Transverse colon (tissue), 4 donors: ENCODE measurements around the gene CCDC38. TPM values are rescaled to one million over a fixed set of nuclear protein-coding genes. Genes with fewer than 3 reads are reported as not detected.

Source experiments
- DNase-seq: peaks from one replicate; pipeline ENCODE4 v3.0.0-alpha.2; 2019
- H3K27ac ChIP-seq, 4 donors: fragments of 200-600 bp; sonication (generic); 2 replicates each; pipeline ENCODE4 v1.5.1; 2016 to 2018; ENCODE audit warnings: inconsistent platforms in 4 of 4
- H3K27me3 ChIP-seq: fragments of 200-600 bp; sonication (generic); 2 replicates; pipeline ENCODE4 v1.5.1; 2017; ENCODE audit warnings: inconsistent platforms
- H3K36me3 ChIP-seq, 4 donors: fragments of 200-600 bp; sonication (generic); 2 replicates each; pipeline ENCODE4 v1.5.1; 2017 to 2019; ENCODE audit warnings: inconsistent platforms in 4 of 4
- H3K4me1 ChIP-seq, 4 donors: fragments of 200-600 bp; sonication (generic); 2 replicates each; pipeline ENCODE4 v1.5.1; 2017 to 2020; ENCODE audit warnings: inconsistent platforms in 4 of 4
- H3K4me3 ChIP-seq, 4 donors: fragments of 200-600 bp; sonication (generic); 1 replicate in 1 of 4; 2 replicates in 3 of 4; pipeline versions ENCODE4 v1.5.1 to v1.6.1; 2017 to 2019; ENCODE audit warnings: inconsistent platforms in 4 of 4
- H3K9me3 ChIP-seq, 2 donors: fragments of 200-600 bp; sonication (generic); 2 replicates each; pipeline ENCODE4 v1.5.1; 2017 to 2019; ENCODE audit warnings: inconsistent platforms in 2 of 2
- EP300 ChIP-seq: sonication (generic); formaldehyde crosslinking; IDR thresholded peaks from one replicate; pipeline ENCODE4 v1.6.1; 2017; ENCODE audit warnings: antibody characterized with exemption, low read depth
- POLR2A ChIP-seq: fragments of 450-650 bp; IDR thresholded peaks from one replicate; pipeline ENCODE4 v1.6.1; 2016; ENCODE audit warnings: antibody characterized with exemption, mild to moderate bottlenecking, moderate library complexity
- POLR2AphosphoS5 ChIP-seq, 3 donors: sonication (generic); formaldehyde crosslinking; IDR thresholded peaks; one replicate each; pipeline ENCODE4 v1.6.1; 2016; ENCODE audit warnings: antibody characterized with exemption in 3 of 3
- WGBS, 2 donors: methylation state at CpG; one replicate each; pipeline ENCODE4 v1.1.5; 2018; ENCODE audit warnings: low coverage in 1 of 2; 5-methylcytosine and 5-hydroxymethylcytosine counted together
- in situ Hi-C, 4 donors: fragments of 200-750 bp; cut with MboI; loops; one replicate each; pipeline versions ENCODE4 v1.15.0 to v1.15.1; 2017; ENCODE audit warnings: low sequenced_read_pairs in 3 of 4, low pct_ligation_motif_present in 1 of 4, low pct_unique_long_range_greater_than_20kb in 1 of 4
- intact Hi-C: fragments of 100-400 bp; cut with DNase I; formaldehyde crosslinking; loops from one replicate; pipeline ENCODE4 v1.15.1; 2023; ENCODE audit warnings: low total_unique reads
- total RNA-seq, 4 donors: library from RNA; depleted of rRNA; stranded (reverse); fragments of >200 nt; gene quantifications; one replicate each; pipeline ENCODE4 v1.1.0, GENCODE V29; 2016
- TF ChIP-seq, protein P1 (sequence below), 5 experiments: fragments of 200-600 bp in 3 of 5; fragments of 450-650 bp in 2 of 5; sonication (generic) in 3 of 5; IDR thresholded peaks; 1 replicate in 2 of 5; 2 replicates in 3 of 5; pipeline ENCODE4 v1.5.1; 2016 to 2017; ENCODE audit warnings: antibody characterized with exemption in 5 of 5, inconsistent platforms in 3 of 5, mild to moderate bottlenecking in 2 of 5, moderate library complexity in 1 of 5

The CCDC38 gene
- total RNA-seq, 4 donors from 2014 or later = not detected

DNA sequence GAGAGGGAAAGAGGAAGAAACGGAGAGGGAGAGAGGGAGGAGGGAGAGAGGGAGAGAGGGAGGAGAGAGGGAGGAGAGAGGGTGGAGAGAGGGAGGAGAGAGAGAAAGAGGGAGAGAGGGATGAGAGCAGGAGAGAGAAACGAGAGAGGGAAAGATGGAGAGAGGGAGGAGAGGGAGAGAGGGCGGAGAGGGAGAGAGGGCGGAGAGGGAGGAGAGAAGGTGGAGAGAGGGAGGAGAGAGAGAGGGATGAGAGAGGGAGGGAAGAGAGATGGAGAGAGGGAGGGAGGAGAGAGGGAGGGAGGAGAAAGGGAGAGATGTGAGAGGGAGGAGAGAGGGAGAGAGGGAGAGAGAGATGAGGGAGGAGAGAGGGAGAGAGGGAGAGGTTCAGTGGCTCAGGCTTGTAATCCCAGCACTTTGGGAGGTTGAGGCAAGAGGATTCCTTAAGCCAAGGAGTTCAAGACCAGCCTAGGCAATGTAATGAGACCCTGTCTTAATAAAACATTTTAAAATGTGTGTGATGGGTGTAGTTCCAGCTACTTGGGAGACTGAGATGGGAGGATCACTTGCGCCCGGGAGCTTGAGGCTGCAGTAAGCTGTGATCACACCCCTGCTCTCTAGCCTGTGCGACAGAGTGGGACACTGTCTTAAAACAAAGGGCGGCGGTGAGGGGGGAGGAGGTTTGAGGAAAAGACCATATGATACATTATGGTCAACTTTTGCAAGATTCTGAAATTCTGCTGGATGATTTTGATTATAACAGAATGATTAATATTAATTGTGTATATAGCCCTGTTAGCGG is 105.0 kb downstream of the CCDC38 start:
- TF ChIP-seq, protein P1, sequence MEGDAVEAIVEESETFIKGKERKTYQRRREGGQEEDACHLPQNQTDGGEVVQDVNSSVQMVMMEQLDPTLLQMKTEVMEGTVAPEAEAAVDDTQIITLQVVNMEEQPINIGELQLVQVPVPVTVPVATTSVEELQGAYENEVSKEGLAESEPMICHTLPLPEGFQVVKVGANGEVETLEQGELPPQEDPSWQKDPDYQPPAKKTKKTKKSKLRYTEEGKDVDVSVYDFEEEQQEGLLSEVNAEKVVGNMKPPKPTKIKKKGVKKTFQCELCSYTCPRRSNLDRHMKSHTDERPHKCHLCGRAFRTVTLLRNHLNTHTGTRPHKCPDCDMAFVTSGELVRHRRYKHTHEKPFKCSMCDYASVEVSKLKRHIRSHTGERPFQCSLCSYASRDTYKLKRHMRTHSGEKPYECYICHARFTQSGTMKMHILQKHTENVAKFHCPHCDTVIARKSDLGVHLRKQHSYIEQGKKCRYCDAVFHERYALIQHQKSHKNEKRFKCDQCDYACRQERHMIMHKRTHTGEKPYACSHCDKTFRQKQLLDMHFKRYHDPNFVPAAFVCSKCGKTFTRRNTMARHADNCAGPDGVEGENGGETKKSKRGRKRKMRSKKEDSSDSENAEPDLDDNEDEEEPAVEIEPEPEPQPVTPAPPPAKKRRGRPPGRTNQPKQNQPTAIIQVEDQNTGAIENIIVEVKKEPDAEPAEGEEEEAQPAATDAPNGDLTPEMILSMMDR (IDR thresholded peaks at IDR 0.05) = no peak
- TF ChIP-seq POLR2A = no peak
- TF ChIP-seq EP300 = no peak
- TF ChIP-seq POLR2AphosphoS5 (IDR thresholded peaks at IDR 0.05) = no peak
- Histone ChIP-seq H3K36me3 (no peaks in the 10 kb centered on the region), H3K27me3 (no peaks in the 10 kb centered on the region), H3K27ac (no peak overlapping the region), H3K4me3 (no peak overlapping the region), H3K4me1 (peaks cover 7 to 22% (median 18%) of the 10 kb centered on the region in 4 donors), H3K9me3 (no peaks in the 10 kb centered on the region)
- in situ Hi-C loops = no loop called here
- intact Hi-C loops = no loop called here
- no peak for DNase-seq
- 23 to 37% methylated on average over 4 to 10 of the region's 10 CpGs for WGBS, 2 donors

DNA sequence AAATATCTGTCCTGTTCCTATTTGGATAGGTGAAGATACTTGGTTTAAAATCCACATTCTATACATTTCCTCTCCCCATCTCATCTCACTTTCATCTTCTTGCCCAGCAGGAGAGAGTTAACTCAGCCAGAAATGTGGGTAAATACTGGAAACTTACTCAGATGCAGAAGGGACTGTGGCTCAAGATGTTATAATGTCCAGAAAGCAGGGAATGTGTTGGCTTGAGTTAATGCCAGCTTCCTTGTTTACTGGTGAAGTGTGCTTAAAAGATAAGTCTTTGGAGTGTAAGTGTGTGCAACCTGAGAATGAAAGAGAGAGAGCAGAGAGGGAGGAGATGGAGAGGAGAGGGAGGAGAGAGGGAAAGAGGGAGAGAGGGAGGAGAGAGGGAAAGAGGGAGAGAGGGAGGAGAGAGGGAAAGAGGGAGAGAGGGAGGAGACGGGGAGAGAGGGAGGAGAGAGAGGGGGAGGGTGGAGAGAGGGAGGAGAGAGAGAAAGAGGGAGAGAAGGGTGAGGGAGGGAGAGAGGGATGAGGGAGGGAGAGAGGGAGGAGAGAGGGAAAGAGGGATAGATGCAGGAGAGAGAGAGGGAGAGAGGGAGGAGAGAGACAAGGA is 105.7 kb downstream of the CCDC38 start:
- intact Hi-C loops (no loop called here), in situ Hi-C loops (no loop called here)
- no peak overlapping the region for H3K4me3 ChIP-seq
- peaks cover 7 to 22% (median 18%) of the 10 kb centered on the region in 4 donors for H3K4me1 ChIP-seq
- no peaks in the 10 kb centered on the region for H3K9me3 ChIP-seq
- 17% methylated on average over 1 of the region's 1 CpG; no CpG with 5 or more reads in 1 of the 2 donors for WGBS, 2 donors
- H3K27me3 ChIP-seq = no peaks in the 10 kb centered on the region
- no peak overlapping the region for H3K27ac ChIP-seq
- no peak for DNase-seq
- H3K36me3 ChIP-seq = no peaks in the 10 kb centered on the region
- TF ChIP-seq POLR2A (no peak), EP300 (no peak), POLR2AphosphoS5 (IDR thresholded peaks at IDR 0.05) (no peak)
- TF ChIP-seq, protein P1 (IDR thresholded peaks at IDR 0.05) = no peak

DNA sequence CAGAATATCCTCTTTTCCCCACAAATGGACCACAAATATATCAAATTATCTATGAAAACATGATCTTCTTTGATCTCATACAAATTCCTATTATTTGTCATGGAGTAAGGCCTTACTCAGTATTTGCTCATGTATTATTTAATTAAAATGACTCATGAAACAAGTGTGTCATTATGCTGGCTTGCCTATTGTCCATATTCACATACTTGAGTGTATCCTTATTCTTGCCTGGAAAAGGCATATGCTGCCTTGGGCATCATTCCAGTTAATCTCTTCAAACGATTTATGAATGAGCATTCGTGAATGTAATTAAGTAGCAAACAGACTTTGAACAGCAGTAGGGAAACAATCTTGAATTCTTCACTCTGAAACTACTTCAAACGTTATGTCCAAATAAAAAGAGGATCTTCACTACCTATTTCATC is 106.2 kb downstream of the CCDC38 start:
- H3K4me3 ChIP-seq = no peak overlapping the region
- no peaks in the 10 kb centered on the region for H3K9me3 ChIP-seq
- in situ Hi-C loops = no loop called here
- no peak for TF ChIP-seq POLR2A
- TF ChIP-seq EP300 = no peak
- TF ChIP-seq POLR2AphosphoS5 (IDR thresholded peaks at IDR 0.05) = no peak
- TF ChIP-seq, protein P1 (IDR thresholded peaks at IDR 0.05) = no peak
- no peaks in the 10 kb centered on the region for H3K27me3 ChIP-seq
- WGBS, 2 donors = 12 to 16% methylated on average over 3 of the region's 3 CpGs
- no peak for DNase-seq
- no peaks in the 10 kb centered on the region for H3K36me3 ChIP-seq
- intact Hi-C loops = no loop called here
- H3K4me1 ChIP-seq = peaks cover 7 to 22% (median 18%) of the 10 kb centered on the region in 4 donors
- H3K27ac ChIP-seq = no peak overlapping the region

DNA sequence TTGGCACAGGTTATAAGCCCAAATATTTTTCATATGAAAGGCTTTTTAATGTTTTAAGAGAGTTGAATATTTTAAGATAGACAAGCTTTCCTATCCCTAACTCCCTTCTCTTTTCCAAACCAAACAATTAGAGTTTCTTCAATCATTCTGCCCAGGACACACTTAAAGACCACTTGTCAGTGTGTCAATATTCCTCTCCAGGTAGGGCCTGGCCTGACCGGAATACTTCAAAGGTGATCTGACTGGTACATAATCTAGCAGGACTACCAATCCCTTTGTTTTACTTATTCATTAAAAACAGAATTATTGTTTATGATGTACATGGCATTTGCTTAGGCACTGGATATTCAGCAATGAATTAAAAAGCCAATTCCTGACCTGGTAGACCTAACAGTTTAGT is 107.8 kb downstream of the CCDC38 start:
- DNase-seq = no peak
- Histone ChIP-seq H3K9me3 (no peaks in the 10 kb centered on the region), H3K4me3 (no peak overlapping the region), H3K27me3 (no peaks in the 10 kb centered on the region), H3K36me3 (no peaks in the 10 kb centered on the region), H3K4me1 (peaks cover 7 to 25% (median 18%) of the 10 kb centered on the region in 4 donors), H3K27ac (no peak overlapping the region)
- TF ChIP-seq POLR2A (no peak), POLR2AphosphoS5 (IDR thresholded peaks at IDR 0.05) (no peak), EP300 (no peak)
- TF ChIP-seq, protein P1 (IDR thresholded peaks at IDR 0.05) = no peak
- in situ Hi-C loops = no loop called here
- intact Hi-C loops = no loop called here
- 88% methylated on average over 1 of the region's 1 CpG for WGBS, 2 donors
